Osteocyte (in vitro differentiated cells): Measurements from ENCODE around the gene TEAD3. TPM values are rescaled to one million over a fixed set of nuclear protein-coding genes. Genes with fewer than 3 reads are reported as not detected.
"Not testable (repeated sequence)": the region's sequence is repeated elsewhere in the genome, so short reads cannot be mapped to it uniquely, and the experiment has no call there.

Experiments
- DNase-seq: peaks from one replicate; pipeline ENCODE4 v3.0.0; 2021; ENCODE audit warnings: mixed read lengths; ENCODE audit not compliant: unreplicated experiment; ENCODE audit errors: extremely low spot score
- H3K27ac Mint-ChIP-seq: one replicate; pipeline ENCODE4 v1.8.0; 2021; ENCODE audit warnings: mild to moderate bottlenecking, mixed read lengths; ENCODE audit not compliant: unreplicated experiment
- H3K27me3 Mint-ChIP-seq: one replicate; pipeline ENCODE4 v1.8.0; 2021; ENCODE audit warnings: mixed read lengths; ENCODE audit not compliant: unreplicated experiment
- H3K36me3 Mint-ChIP-seq: one replicate; pipeline ENCODE4 v1.8.0; 2021; ENCODE audit warnings: mixed read lengths; ENCODE audit not compliant: unreplicated experiment
- H3K4me1 Mint-ChIP-seq: one replicate; pipeline ENCODE4 v1.8.0; 2021; ENCODE audit warnings: mixed read lengths; ENCODE audit not compliant: unreplicated experiment
- H3K4me3 Mint-ChIP-seq: one replicate; pipeline ENCODE4 v1.8.0; 2021; ENCODE audit warnings: mild to moderate bottlenecking, moderate library complexity, mixed read lengths; ENCODE audit not compliant: unreplicated experiment
- H3K9me3 Mint-ChIP-seq: one replicate; pipeline ENCODE4 v1.8.0; 2021; ENCODE audit warnings: mixed read lengths; ENCODE audit not compliant: unreplicated experiment
- long read RNA-seq: library from polyadenylated mRNA; unstranded; transcript quantifications from one replicate; pipeline ENCODE4 v2.0.0, GENCODE V29; 2021
- total RNA-seq: library from RNA; stranded (reverse); gene quantifications from 2 replicates; pipeline ENCODE4 v1.2.1, GENCODE V29; 2021
- TF ChIP-seq, protein P1 (sequence below): fragments of 200-600 bp; sonication (generic); IDR thresholded peaks from 2 replicates; pipeline ENCODE4 v1.5.0; 2021; ENCODE audit warnings: antibody characterized with exemption, mild to moderate bottlenecking, moderate library complexity

Gene TEAD3
- total RNA-seq, result 43.1 and 44.8 TPM in 2 replicates
- long read RNA-seq, partial matches to known transcripts, result 6 of 14 reads
- long read RNA-seq, other reads (novel, unspliced or antisense), result 8 of 14 reads

- peak within 1 kb of the TSS; percentile 93 for H3K27ac Mint-ChIP-seq
- H3K27me3 Mint-ChIP-seq, result no peaks in the 10 kb centered on the region
- TF ChIP-seq, protein P1, sequence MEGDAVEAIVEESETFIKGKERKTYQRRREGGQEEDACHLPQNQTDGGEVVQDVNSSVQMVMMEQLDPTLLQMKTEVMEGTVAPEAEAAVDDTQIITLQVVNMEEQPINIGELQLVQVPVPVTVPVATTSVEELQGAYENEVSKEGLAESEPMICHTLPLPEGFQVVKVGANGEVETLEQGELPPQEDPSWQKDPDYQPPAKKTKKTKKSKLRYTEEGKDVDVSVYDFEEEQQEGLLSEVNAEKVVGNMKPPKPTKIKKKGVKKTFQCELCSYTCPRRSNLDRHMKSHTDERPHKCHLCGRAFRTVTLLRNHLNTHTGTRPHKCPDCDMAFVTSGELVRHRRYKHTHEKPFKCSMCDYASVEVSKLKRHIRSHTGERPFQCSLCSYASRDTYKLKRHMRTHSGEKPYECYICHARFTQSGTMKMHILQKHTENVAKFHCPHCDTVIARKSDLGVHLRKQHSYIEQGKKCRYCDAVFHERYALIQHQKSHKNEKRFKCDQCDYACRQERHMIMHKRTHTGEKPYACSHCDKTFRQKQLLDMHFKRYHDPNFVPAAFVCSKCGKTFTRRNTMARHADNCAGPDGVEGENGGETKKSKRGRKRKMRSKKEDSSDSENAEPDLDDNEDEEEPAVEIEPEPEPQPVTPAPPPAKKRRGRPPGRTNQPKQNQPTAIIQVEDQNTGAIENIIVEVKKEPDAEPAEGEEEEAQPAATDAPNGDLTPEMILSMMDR, result peak; percentile 23
- no peaks in the 10 kb centered on the region for H3K36me3 Mint-ChIP-seq
- DNase-seq, result peak; percentile 91
- H3K4me1 Mint-ChIP-seq, result peaks cover 64% of the 10 kb centered on the region
- no peaks in the 10 kb centered on the region for H3K9me3 Mint-ChIP-seq
- H3K4me3 Mint-ChIP-seq, result peak within 1 kb of the TSS; percentile 82
These were observed at the start of gene TEAD3 for GRCh38 chr6:35496841-35497570. Gene TEAD3 (minus strand): TSS chr6:35497079.

- no peak for DNase-seq
- H3K36me3 Mint-ChIP-seq, result peaks cover 2% of the 10 kb centered on the region
- no peak overlapping the region for H3K4me3 Mint-ChIP-seq
- H3K27me3 Mint-ChIP-seq, result peaks cover 17% of the 10 kb centered on the region
- peaks cover 9% of the 10 kb centered on the region for H3K9me3 Mint-ChIP-seq
- H3K27ac Mint-ChIP-seq, result no peak overlapping the region
- H3K4me1 Mint-ChIP-seq, result no peaks in the 10 kb centered on the region
- TF ChIP-seq, protein P1, result no peak
These were observed 48.0 kb upstream of the TEAD3 start for GRCh38 chr6:35544769-35545361.

- Mint-ChIP-seq H3K36me3 (peaks cover 2% of the 10 kb centered on the region), H3K4me1 (no peaks in the 10 kb centered on the region), H3K27me3 (peaks cover 20% of the 10 kb centered on the region), H3K9me3 (peaks cover 6% of the 10 kb centered on the region), H3K27ac (no peak overlapping the region), H3K4me3 (no peak overlapping the region)
- TF ChIP-seq, protein P1, result no peak
- DNase-seq, result no peak
These were observed 46.7 kb upstream of the TEAD3 start for GRCh38 chr6:35543459-35544193.

- H3K9me3 Mint-ChIP-seq, result peaks cover 6% of the 10 kb centered on the region
- no peak for DNase-seq
- peaks cover 11% of the 10 kb centered on the region for H3K27me3 Mint-ChIP-seq
- TF ChIP-seq, protein P1, result no peak
- H3K27ac Mint-ChIP-seq, result no peak overlapping the region
- H3K4me3 Mint-ChIP-seq, result no peak overlapping the region
- H3K4me1 Mint-ChIP-seq, result no peaks in the 10 kb centered on the region
- H3K36me3 Mint-ChIP-seq, result peaks cover 2% of the 10 kb centered on the region
These were observed 45.0 kb upstream of the TEAD3 start for GRCh38 chr6:35541836-35542235.

DNA sequence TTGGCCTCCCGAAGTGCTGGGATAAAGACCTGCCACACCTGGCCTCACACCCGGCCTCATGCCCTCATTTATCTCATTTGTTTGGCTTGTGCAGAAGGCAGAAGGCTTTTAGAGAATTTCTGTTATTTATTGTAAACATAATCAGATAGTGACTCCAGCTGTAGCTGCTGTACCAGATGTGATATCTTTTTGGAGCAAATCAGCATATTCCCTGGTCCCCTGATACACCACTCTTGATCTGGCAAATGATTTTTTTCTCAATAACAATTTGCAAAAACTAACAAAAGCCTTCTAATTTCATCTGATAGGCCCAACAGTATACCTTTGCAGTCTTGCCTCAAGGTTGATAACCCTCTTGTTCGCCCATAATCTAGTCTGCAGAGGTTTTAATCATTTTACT, 42.3 kb upstream of the TEAD3 start:
- peaks cover 5% of the 10 kb centered on the region for H3K4me1 Mint-ChIP-seq
- H3K27ac Mint-ChIP-seq, result no peak overlapping the region
- DNase-seq, result no peak
- peaks cover 2% of the 10 kb centered on the region for H3K36me3 Mint-ChIP-seq
- H3K4me3 Mint-ChIP-seq, result no peak overlapping the region
- H3K27me3 Mint-ChIP-seq, result peaks cover 11% of the 10 kb centered on the region
- TF ChIP-seq, protein P1, result no peak
- H3K9me3 Mint-ChIP-seq, result peaks cover 6% of the 10 kb centered on the region

- not testable (repeated sequence) for H3K4me1 Mint-ChIP-seq, H3K9me3 Mint-ChIP-seq, H3K36me3 Mint-ChIP-seq, H3K4me3 Mint-ChIP-seq, H3K27ac Mint-ChIP-seq, DNase-seq
- peaks cover 13% of the 10 kb centered on the region for H3K27me3 Mint-ChIP-seq
These were observed 39.0 kb upstream of the TEAD3 start for GRCh38 chr6:35535847-35536246.
